DND-41 (cell line): ENCODE data around the gene PTPMT1.

Experiments used
- ATAC-seq: fragments of 200-7000 bp; cut with Tn5 transposase; 3 replicates; pipeline ENCODE4 v1.9.1; 2021; ENCODE audit warnings: low read depth; ENCODE audit not compliant: insufficient read depth
- DNase-seq: peaks from one replicate; pipeline ENCODE4 v3.0.0-alpha.2; 2020
- H2AFZ ChIP-seq: 2 replicates; pipeline ENCODE4 v1.6.0; 2012; ENCODE audit warnings: low read depth, low read length
- H3K27ac ChIP-seq: 2 replicates; pipeline ENCODE4 v1.5.1; 2012; ENCODE audit warnings: low read length, inconsistent platforms
- H3K27me3 ChIP-seq: fragments of 200-600 bp; sonication (generic); 2 replicates; pipeline ENCODE4 v1.6.0; 2012; ENCODE audit warnings: low read length, mild to moderate bottlenecking, inconsistent platforms; ENCODE audit not compliant: insufficient read depth, poor library complexity
- H3K36me3 ChIP-seq: 2 replicates; pipeline ENCODE4 v1.5.1; 2012; ENCODE audit warnings: low read length, inconsistent platforms; ENCODE audit not compliant: insufficient read depth
- H3K4me1 ChIP-seq: 2 replicates; pipeline ENCODE4 v1.5.1; 2012; ENCODE audit warnings: mild to moderate bottlenecking, low read length; ENCODE audit not compliant: insufficient read depth
- H3K4me2 ChIP-seq: 2 replicates; pipeline ENCODE4 v1.6.0; 2012; ENCODE audit warnings: mild to moderate bottlenecking, moderate library complexity, low read length, inconsistent platforms; ENCODE audit not compliant: insufficient read depth
- H3K4me3 ChIP-seq, 2 experiments: fragments of 200-600 bp in 1 of 2; shearing (Covaris generic) in 1 of 2; 2 replicates each; pipeline ENCODE4 v1.5.1; 2012 to 2016; ENCODE audit warnings: inconsistent platforms in 2 of 2, low read length in 2 of 2, mild to moderate bottlenecking in 2 of 2, low read depth in 1 of 2, moderate library complexity in 1 of 2
- H3K79me2 ChIP-seq: 2 replicates; pipeline ENCODE4 v1.6.0; 2012; ENCODE audit warnings: low read length, inconsistent platforms; ENCODE audit not compliant: insufficient read depth
- H3K9ac ChIP-seq: 2 replicates; pipeline ENCODE4 v1.6.0; 2012; ENCODE audit warnings: low read depth, mild to moderate bottlenecking, inconsistent platforms, low read length, moderate library complexity
- H3K9me3 ChIP-seq: 2 replicates; pipeline ENCODE4 v1.5.1; 2012; ENCODE audit warnings: low read length, moderate library complexity, mild to moderate bottlenecking, inconsistent platforms; ENCODE audit not compliant: insufficient read depth, severe bottlenecking
- H4K20me1 ChIP-seq: 2 replicates; pipeline ENCODE4 v1.6.0; 2012; ENCODE audit warnings: low read length; ENCODE audit not compliant: insufficient read depth
- EZH2 ChIP-seq: IDR thresholded peaks from 3 replicates; pipeline ENCODE4 v1.6.1; 2012; ENCODE audit warnings: borderline replicate concordance, low read depth, mild to moderate bottlenecking, moderate library complexity, low read length, inconsistent platforms; ENCODE audit not compliant: severe bottlenecking
- TF ChIP-seq, protein P1 (sequence below): IDR thresholded peaks from 2 replicates; pipeline ENCODE4 v1.5.1; 2012; ENCODE audit warnings: borderline replicate concordance, low read length, moderate library complexity, mild to moderate bottlenecking; ENCODE audit not compliant: poor library complexity, severe bottlenecking; ENCODE audit errors: extremely low read depth

PTPMT1 gene

DNA sequence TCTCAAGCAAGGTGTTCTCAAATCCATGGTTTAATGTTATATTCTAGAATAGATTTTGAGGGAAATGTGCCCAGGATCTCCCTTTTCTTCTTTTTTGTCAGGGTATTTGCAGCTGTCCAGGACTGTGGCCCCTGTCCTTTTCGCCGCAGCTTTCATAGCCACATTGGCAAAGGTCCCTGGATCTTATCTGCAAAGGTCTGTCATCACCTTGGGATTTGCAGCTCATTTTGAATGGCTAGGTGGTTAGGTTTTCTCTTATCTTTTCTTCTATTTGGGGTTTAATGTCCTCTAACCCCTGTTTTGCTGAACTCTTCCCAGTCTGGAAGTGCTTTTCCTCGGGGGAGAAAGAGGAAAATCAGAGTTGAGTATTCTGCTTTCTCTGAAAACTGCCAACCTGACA lies 40.5 kb downstream of the PTPMT1 start:
- H4K20me1 ChIP-seq: no peaks in the 10 kb centered on the region
- H3K4me3 ChIP-seq: no peak overlapping the region
- H3K9ac ChIP-seq: no peak overlapping the region
- H3K27ac ChIP-seq: no peak overlapping the region
- 0 out of 2 replicates have a peak, but pooled peaks cover under 1% of the 10 kb centered on the region for H3K36me3 ChIP-seq
- no peaks in the 10 kb centered on the region for H3K27me3 ChIP-seq
- ATAC-seq: no peak
- H2AFZ ChIP-seq: no peak overlapping the region
- no peak for TF ChIP-seq EZH2
- TF ChIP-seq, protein P1, sequence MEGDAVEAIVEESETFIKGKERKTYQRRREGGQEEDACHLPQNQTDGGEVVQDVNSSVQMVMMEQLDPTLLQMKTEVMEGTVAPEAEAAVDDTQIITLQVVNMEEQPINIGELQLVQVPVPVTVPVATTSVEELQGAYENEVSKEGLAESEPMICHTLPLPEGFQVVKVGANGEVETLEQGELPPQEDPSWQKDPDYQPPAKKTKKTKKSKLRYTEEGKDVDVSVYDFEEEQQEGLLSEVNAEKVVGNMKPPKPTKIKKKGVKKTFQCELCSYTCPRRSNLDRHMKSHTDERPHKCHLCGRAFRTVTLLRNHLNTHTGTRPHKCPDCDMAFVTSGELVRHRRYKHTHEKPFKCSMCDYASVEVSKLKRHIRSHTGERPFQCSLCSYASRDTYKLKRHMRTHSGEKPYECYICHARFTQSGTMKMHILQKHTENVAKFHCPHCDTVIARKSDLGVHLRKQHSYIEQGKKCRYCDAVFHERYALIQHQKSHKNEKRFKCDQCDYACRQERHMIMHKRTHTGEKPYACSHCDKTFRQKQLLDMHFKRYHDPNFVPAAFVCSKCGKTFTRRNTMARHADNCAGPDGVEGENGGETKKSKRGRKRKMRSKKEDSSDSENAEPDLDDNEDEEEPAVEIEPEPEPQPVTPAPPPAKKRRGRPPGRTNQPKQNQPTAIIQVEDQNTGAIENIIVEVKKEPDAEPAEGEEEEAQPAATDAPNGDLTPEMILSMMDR: no peak
- no peaks in the 10 kb centered on the region for H3K4me1 ChIP-seq
- DNase-seq: no peak
- no peak overlapping the region for H3K4me2 ChIP-seq
- H3K79me2 ChIP-seq: no peaks in the 10 kb centered on the region
- H3K9me3 ChIP-seq: no peaks in the 10 kb centered on the region

DNA sequence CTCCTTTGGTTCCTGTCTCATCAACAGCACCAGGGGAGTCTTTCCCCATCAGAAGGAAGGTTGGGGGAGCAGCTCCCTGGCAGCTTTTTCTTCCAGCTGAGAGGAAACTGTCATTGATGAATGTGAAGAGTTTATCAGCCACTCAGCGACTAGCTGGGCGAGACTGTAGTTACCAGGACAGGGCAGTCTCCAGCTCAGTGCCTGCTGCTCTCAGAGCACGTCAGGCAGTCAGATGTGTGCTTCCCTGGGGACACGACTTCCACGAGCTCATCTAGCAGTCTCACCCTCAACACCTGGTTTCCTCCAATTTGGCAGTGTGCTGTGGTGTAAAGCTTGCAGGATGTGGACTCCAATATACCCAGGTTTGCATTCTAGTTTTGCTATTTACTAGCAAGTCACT lies 41.3 kb downstream of the PTPMT1 start:
- Histone ChIP-seq H3K27me3 (no peaks in the 10 kb centered on the region), H3K4me3 (no peak overlapping the region), H3K4me2 (no peak overlapping the region), H4K20me1 (no peaks in the 10 kb centered on the region), H3K36me3 (0 out of 2 replicates have a peak, but pooled peaks cover 7% of the 10 kb centered on the region), H3K9ac (no peak overlapping the region), H3K27ac (no peak overlapping the region), H2AFZ (no peak overlapping the region), H3K9me3 (no peaks in the 10 kb centered on the region), H3K4me1 (no peaks in the 10 kb centered on the region), H3K79me2 (no peaks in the 10 kb centered on the region)
- peak; percentile 70 for ATAC-seq
- TF ChIP-seq, protein P1: no peak
- TF ChIP-seq EZH2: no peak
- DNase-seq: peak; percentile 20

DNA sequence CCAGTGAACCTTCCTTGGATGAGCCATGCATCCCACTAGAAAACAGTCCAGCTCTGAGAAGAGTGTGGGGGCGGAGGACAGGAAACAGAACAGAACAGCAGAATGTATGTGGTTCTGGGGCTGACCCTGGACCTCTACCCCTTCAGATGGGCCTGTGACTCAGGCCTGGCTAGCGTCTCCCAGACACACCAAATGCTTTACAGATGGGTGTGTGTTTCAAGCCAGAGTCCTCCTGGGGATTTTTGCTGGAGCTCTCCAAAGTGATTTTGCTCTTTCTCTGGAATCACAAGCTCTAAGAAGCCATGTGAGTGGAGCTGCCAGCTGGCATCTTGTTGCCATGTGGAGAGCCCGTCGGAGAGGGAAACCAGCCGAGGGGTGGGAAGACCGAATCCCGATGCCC lies 42.0 kb downstream of the PTPMT1 start:
- Histone ChIP-seq H3K79me2 (no peaks in the 10 kb centered on the region), H3K27ac (no peak overlapping the region), H3K36me3 (peaks cover 7% of the 10 kb centered on the region; the same call in 1 of the 2 replicates), H3K4me1 (no peaks in the 10 kb centered on the region), H3K4me3 (no peak overlapping the region), H4K20me1 (no peaks in the 10 kb centered on the region), H3K9me3 (no peaks in the 10 kb centered on the region), H3K27me3 (no peaks in the 10 kb centered on the region), H3K9ac (no peak overlapping the region), H3K4me2 (no peak overlapping the region), H2AFZ (no peak overlapping the region)
- no peak for DNase-seq
- no peak for ATAC-seq
- TF ChIP-seq, protein P1: no peak
- TF ChIP-seq EZH2: no peak

DNA sequence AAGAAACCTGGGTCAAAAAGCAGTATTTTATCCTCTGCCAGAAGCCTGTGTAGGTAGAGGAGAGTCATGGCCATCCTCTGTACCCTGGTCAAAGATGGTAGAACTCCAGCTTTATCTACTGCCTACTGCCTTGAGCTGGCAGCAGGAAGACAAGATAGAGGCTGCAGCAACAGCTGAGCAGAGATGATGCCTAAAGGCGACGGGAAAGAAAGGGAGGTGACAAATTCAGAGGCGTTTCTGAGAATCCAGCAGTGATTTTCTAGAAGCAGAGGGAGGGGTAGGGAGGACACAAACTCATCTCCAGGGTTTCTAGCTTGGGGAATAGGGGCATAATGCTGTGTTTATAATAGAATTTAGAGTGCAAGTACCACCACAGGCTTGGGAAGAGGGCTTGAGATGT lies 44.3 kb downstream of the PTPMT1 start:
- H3K4me1 ChIP-seq: no peaks in the 10 kb centered on the region
- H3K9ac ChIP-seq: no peak overlapping the region

More for the DNA sequence above, 44.3 kb downstream of the PTPMT1 start:
- Histone ChIP-seq H3K9me3 (no peaks in the 10 kb centered on the region), H3K27me3 (no peaks in the 10 kb centered on the region), H2AFZ (no peak overlapping the region), H3K27ac (no peak overlapping the region), H3K4me2 (no peak overlapping the region), H3K36me3 (peaks cover 7% of the 10 kb centered on the region; the same call in 1 of the 2 replicates), H3K4me3 (no peak overlapping the region), H4K20me1 (no peaks in the 10 kb centered on the region), H3K79me2 (no peaks in the 10 kb centered on the region)
- TF ChIP-seq, protein P1: no peak
- TF ChIP-seq EZH2: no peak
- ATAC-seq: peak; percentile 47; the same call in 2 of the 3 replicates
- DNase-seq: peak; percentile 23
